GM19193 (cell line): Measurements from ENCODE around the gene WSB2.

Source experiments
- POLR2A ChIP-seq: IDR thresholded peaks from 4 replicates; pipeline ENCODE4 v1.6.1; 2011; ENCODE audit not compliant: insufficient read depth, insufficient read length; ENCODE audit errors: extremely low read depth

The WSB2 gene

DNA sequence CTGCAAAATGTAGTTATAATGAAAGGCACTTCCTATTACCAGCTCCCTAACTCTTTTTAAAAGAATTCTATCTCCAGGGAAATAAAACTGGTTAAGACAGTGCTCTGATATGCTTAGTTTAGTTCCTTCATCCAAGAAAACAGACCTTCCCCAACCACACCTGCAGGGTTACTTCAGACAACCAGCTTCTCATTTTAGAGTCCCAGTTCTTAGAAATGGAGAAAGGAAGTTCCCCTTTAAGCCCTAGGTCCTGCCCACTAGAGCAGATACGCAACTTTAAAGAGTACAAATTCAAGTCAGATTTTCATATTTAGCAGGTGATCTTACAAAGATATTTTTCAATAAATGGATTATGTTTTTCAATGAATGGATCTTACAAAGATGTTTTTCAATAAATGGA, 4.4 kb upstream of the WSB2 start:
- TF ChIP-seq POLR2A = no peak

DNA sequence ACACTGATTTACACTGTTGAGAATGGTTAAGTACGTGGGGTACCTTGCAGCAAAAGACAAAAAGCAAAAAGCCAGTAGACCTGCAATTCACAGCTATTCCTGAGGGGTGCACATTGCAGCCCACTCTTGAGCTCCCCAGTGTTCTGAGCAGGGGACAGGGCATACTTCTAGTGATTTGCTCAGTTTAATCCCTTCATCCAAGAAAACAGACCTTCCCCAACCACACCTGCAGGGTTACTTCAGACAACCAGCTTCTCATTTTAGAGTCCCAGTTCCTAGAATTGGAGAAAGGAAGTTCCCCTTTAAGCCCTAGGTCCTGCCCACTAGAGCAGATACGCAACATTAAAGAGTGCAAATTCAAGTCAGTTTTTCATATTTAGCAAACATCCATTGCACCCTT, 3.6 kb upstream of the WSB2 start:
- TF ChIP-seq POLR2A = no peak

DNA sequence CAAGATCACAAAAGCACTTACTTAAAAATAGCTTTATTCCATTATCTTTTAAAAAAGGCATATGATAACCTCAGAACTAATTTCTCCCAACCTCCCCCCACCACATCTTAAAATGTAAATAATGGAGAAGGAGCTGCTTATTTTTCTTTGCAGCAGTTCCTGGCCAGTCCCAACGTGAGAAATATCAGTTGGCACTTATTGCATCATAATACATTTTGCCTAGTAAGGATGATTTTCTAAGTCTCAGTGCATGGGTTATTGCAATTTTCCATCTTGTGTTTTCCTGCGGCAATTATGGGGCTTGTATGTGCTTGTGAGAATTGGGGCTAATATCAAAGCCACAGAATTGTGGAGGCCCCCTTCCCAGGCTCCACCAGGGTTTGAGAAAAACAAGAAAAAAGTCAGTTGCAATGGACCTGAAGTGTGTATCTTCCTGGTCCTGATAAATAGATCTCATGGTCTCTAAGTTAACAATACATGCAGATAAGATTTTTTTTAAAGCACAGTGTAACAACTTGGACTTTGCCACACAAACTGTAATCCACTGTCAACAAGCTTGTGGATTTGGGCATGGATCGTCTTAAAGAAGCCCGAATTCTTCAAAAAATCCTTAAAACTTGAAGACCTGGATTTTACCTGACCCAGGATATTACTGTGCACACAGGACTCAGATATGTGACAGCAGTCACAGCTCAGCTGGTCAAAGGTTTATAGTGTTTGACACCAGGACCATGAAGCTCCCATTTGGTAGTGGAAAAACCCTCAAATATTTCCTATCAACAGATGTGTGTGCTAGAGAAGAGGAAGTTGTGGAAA, 2.8 kb upstream of the WSB2 start:
- no peak for TF ChIP-seq POLR2A

DNA sequence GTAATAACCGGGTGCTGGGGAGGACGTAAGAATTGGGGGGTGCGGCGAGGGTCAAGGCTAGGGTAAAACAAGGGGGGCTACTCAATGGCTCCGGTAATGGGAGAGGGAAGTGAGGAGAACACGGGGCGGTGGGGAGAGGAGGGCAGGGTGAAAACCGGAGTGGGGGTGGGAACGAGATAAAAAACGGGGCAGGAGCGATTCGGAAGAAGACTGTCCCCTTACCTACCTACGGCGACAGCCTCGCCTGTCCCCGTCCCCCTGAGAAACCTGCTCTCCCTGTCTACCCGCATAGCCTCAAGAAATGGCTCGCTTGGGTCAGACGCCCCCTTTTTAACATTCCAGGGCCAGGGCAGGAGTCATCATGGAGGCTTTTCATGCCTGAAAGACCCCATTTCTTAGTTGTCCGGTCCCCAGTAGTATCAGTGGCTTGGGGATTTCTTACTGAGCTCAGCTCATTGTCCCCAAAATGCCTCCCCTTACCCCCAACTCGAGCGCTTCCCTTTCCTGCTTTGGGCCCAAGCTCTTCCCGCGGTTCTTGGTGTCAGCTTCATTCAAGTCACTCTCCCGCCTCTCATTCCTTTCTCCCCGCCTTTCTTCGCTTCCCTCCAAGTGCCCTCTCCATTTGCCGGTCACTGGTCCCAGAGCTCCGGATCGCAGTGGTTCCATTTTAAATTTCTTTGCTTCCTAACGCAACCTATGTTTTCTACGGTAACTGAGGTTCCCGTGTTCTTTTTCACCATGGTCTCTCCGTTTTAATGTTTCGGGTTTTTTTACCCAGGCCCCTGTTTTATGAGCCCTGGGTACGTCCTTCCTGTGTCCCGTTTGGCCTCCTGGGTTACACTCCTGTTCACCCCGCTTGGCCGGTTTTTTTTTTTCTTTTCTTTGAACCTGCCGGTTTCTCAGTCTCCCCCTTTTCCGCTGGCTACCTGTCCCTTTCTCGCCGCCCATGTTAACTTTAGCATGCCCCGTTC, 1.2 kb upstream of the WSB2 start:
- no peak for TF ChIP-seq POLR2A

DNA sequence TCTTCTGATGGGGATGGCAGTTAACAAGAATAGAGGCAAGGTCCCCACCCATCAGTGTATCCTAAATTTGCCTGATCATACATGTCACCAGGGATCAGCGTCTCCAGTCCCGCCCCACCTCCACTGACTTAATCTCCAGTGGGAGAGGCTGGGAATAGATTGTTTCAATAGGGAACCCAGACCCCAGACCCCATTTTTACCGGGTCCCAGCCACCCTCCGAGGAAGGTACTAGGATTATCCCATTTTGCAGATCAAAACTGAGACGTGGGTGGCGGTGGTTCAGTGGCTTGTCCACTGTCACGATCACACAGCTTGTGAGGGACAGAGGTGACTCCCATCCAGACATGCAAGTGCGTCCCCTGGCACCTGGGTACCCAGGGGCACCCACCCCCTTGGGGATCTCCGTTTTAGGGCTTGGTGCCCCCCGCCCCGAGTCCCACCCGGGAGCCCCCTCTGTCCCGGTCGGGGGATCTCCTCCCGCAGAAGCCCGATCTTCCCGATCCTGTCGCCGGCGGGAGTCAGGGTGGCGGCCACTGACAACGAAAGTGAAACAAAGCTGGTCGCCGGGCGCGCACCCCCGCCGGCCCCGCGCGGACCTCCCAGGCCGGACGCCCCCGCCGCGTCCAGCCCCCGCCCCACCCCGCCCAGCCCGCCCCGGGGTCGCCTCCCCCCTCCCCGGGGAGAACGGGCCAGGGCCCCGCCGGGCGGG, 523 bp downstream of the WSB2 start:
- TF ChIP-seq POLR2A = no peak

DNA sequence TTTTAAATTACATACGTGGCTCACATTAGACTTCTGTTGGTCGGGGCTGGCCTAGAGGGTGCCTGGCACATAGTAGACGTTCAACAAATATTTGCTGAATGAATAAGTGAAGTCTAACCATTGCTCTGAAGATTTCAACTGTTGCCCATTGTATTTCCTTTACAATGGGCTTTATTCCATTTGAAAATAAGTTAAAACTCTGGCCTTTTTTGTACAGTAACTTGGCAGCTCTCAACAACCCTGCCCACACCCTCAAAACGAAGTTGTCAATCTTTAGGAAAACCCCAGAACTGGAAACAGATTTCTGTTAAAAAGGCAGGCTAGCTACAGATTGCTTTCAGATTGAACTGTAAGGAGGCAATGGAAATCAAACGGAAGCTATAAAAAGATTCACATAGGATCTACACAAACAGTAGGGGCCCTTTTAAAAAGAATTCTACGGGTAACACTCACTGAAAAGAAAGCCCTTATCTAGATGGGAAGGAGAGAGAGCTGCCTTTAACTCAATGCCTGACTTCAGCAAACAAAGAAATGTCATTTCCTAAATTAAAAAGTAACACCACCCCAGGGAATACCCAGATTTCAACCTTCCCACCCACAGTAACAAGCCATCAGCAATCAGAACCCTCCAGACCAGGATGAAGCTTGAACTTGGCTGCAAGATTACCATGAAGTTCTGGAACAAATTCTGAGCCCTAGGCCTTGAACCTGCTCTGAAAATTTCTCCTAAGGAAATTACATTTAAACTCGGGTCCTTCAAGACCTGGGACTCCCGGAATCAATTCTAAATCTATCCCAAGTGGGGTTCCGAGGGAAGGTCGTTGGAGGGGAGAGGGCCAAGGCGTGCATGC, 1.4 kb downstream of the WSB2 start:
- no peak for TF ChIP-seq POLR2A

DNA sequence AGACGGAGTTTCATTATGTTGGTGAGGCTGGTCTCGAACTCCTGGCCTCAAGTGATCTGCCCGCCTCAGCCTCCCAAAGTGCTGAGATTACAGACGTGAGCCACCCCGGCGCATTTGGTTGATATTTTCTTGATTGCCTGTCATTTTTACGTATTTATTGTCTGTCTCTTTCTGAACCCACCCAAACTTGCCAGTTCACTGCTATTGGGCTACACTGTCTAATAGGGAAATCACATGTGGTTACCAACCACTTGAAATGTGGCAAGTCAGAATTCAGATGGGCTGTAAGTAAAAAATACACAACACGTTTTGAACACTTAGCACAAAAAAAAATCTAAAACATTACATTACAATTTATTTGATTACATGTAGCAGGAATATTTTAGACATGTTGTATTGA, 2.1 kb downstream of the WSB2 start:
- TF ChIP-seq POLR2A = no peak

DNA sequence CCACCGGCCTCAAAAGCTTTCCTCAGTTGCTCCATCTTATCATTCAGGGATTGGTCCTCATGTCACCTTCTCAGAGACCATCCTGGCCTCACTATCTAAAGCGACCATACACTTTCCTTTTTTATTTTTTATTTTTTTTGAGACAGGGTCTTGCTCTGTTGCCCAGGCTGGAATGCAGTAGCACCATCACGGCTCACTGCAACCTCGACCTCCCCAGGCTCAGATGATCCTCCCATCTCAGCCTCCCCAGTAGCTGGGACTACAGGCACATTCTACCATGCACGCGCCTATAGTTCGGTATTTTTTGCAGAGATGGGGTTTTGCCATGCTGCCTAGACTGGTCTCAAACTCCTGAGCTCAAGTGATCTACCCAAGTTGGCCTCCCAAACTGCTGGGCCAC, 2.8 kb downstream of the WSB2 start:
- no peak for TF ChIP-seq POLR2A

DNA sequence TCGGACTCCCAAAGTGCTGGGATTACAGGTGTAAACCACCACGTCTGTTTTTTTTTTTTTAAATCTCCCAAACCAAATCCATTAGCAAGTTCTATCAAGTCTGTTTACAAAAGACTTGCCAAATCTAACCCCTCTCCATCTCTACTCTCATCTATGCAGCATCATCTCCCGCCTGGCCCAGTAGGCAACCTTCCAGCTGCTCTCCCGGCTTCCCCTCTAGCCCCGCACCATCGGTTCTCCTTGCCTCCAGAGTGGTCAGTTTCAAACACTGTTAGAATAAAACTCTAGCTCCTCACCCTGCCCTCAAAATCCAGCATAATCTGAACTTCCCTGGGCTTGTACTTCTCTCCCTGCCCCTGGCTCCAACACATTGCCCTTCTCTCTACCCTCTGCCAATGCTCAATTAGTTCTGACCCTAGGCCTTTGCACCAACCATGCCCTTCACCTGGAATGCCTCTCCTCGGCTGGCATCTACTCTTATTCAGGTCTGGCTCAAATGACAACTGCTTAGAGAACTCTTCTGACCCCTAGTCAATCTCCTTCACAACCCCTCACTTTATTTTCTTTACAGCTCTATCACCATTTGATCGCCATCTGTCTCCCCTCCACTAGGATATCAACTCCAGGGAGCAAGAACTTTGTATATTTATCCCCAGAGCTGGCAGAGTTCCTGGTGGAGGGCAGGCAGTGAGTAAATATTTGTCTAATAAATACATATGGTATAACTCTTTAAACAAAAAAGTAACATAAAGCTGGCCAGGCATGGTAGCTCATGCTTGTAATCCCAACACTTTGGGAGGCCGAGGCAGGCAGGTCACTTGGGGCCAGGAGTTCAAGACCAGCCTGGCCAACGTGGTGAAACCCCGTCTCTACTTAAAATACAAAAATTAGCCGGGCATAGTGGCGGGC, 4.9 kb downstream of the WSB2 start:
- TF ChIP-seq POLR2A = no peak

DNA sequence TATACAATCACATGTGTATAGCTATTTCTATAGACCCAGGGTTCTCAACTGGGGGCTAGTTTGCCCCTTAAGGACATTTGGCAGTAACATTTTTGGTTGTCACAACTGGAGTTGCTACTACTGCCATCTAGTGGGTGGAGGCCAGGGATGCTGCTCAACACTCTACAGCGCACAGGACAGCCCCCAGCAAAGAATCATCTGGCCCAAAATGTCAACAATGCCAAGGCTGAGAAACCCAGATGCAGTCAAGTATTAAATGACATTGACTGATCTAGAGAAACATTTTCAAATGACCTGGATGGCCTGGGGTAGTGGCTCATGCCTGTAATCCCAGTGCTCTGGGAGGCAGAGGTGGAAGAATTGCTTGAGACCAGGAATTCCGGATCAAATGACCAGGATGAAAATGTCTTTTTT, 5.8 kb downstream of the WSB2 start:
- TF ChIP-seq POLR2A = no peak

DNA sequence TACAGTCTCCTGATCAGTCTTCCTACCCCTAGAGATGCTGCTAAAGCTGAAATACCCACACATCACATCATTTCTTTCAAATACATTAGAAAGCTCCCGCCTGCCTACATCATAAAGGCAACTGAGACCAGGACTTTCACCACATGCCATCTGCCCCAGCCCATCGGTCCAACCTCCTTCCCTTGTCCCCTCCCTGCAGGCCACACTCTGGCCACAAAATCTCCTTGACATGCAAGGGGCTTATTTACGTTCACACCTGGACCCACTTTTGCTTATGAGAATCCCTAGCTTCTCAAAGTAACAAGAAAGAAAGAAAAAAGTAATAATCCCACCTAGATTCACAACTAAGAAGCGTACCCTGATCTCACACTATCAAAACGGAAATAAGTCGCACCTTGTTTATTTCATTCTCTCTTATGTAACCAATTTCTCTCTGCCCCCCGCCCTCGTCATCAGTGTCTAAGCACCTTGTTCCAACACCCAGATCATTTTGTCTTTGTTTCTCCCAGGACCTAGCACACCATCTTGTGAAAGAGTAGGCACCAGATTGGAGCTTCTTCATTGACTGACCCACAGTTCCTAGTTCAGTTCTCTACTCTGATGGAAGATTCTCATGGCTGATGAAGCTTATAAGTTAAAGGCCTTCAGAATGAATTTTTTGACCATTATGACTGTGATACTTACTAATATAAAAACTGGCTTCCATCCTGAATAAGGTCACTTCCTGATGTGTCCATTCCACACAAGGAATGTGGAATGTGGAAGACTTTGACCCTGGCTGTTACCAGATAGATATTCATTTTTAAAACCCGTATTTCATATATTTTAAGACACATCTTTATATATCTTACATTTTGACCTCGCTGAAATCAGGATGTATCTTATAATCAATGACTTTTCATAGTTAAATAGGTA, 7.7 kb downstream of the WSB2 start:
- no peak for TF ChIP-seq POLR2A

DNA sequence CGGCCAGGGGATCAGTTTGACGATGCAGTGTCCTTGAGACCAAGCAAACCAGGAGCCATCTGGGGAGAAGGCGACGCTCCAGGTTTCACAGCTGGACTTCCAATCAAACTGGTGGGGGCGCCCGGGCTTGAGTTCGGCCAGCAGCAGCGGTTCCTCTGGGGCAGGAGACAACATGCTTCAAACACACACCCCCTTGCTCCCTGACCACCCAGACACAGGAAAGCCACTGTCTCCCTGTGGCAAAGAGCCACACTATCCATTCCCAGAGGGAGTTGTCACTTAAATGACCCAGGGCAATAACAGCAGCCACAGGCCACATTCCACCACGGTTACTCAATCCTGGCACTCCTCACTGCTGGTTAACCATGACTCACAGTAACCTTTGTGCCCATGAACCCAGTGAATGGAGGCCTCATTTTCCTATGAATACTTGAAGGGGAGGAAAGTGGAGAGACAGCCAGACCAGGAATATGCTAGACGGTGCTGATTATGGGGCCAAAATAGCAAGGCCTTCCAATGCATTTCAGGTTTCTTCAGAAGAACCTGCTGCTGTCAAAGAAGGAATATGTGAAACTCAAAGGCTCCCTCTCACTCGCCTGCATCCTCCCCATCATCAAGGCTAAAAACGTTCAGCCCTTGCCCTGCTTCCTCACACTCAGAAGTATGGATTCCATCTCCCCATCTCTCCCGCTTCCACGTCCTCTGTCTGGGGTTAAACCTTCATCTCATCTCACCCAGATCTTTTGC, 8.5 kb downstream of the WSB2 start:
- no peak for TF ChIP-seq POLR2A
